Caco-2 (cell line): Measurements from ENCODE around the gene MED10. TPM values are rescaled to one million over a fixed set of nuclear protein-coding genes. Genes with fewer than 3 reads are reported as not detected.

Experiments used
- BruUV-seq: library from RNA; stranded (reverse); fragments of 400-500 nt; replicated peaks from 2 replicates; lab custom pipeline; 2021; lab: Mats Ljungman, UMichigan
- CTCF ChIA-PET: fragments of 300-600 bp; sonication (Branson Sonifier 250); formaldehyde crosslinking; loops from one replicate; lab custom pipeline; 2022; ENCODE audit warnings: antibody characterized with exemption; lab: Charles Lee
- POLR2A ChIA-PET: fragments of 300-600 bp; sonication (Branson Sonifier 250); formaldehyde crosslinking; loops from one replicate; lab custom pipeline; 2022; ENCODE audit warnings: antibody characterized with exemption; lab: Charles Lee
- DNase-seq, 2 experiments: peaks; one replicate each; pipeline versions ENCODE4 v3.0.0 to v3.0.0-alpha.2; 2020 to 2022
- H3K27me3 ChIP-seq: replicated peaks from 2 replicates; pipeline ENCODE4 v1.6.0; 2011; ENCODE audit warnings: low read length; ENCODE audit not compliant: control insufficient read depth, insufficient read depth
- H3K36me3 ChIP-seq: 2 replicates; pipeline ENCODE4 v1.5.1; 2011; ENCODE audit warnings: low read length; ENCODE audit not compliant: control insufficient read depth, insufficient read depth
- H3K4me1 ChIP-seq: fragments of 250-450 bp; sonication (Bioruptor Pico); 2 replicates; pipeline ENCODE4 v1.5.1; 2020; ENCODE audit warnings: mild to moderate bottlenecking
- H3K4me3 ChIP-seq: 2 replicates; pipeline ENCODE4 v1.5.1; 2011; ENCODE audit warnings: low read depth, mild to moderate bottlenecking, control low read depth, low read length
- H3K9me3 ChIP-seq: fragments of 250-450 bp; sonication (Bioruptor Pico); 2 replicates; pipeline ENCODE4 v1.5.1; 2020; ENCODE audit warnings: mild to moderate bottlenecking, moderate library complexity
- H3K27ac Mint-ChIP-seq: one replicate; pipeline ENCODE4 v1.8.0; 2022; ENCODE audit warnings: mixed read lengths; ENCODE audit not compliant: unreplicated experiment
- H3K27me3 Mint-ChIP-seq: one replicate; pipeline ENCODE4 v1.8.0; 2022; ENCODE audit warnings: mixed read lengths; ENCODE audit not compliant: insufficient read depth, unreplicated experiment
- H3K36me3 Mint-ChIP-seq: one replicate; pipeline ENCODE4 v1.8.0; 2022; ENCODE audit warnings: mild to moderate bottlenecking, mixed read lengths; ENCODE audit not compliant: insufficient read depth, unreplicated experiment
- H3K4me1 Mint-ChIP-seq: one replicate; pipeline ENCODE4 v1.8.0; 2022; ENCODE audit warnings: low read depth, mixed read lengths; ENCODE audit not compliant: unreplicated experiment
- H3K4me3 Mint-ChIP-seq: one replicate; pipeline ENCODE4 v1.8.0; 2022; ENCODE audit warnings: mild to moderate bottlenecking, moderate library complexity, mixed read lengths; ENCODE audit not compliant: unreplicated experiment
- H3K9me3 Mint-ChIP-seq: one replicate; pipeline ENCODE4 v1.8.0; 2022; ENCODE audit warnings: mixed read lengths; ENCODE audit not compliant: unreplicated experiment
- CTCF ChIP-seq, 2 experiments: fragments of 200-600 bp in 1 of 2; IDR thresholded peaks; 1 replicate in 1 of 2; 2 replicates in 1 of 2; pipeline versions ENCODE4 v1.5.1 to v1.8.0; 2011 to 2022; ENCODE audit warnings: antibody characterized with exemption in 1 of 2, control low read depth in 1 of 2, inconsistent platforms in 1 of 2, low read depth in 1 of 2, low read length in 1 of 2, mild to moderate bottlenecking in 1 of 2, moderate library complexity in 1 of 2; ENCODE audit not compliant: insufficient read depth in 1 of 2, severe bottlenecking in 1 of 2, unreplicated experiment in 1 of 2
- intact Hi-C: fragments of 100-400 bp; cut with micrococcal nuclease; formaldehyde crosslinking; loops from one replicate; pipeline ENCODE4 v1.10.0; 2022; ENCODE audit not compliant: unreplicated experiment
- total RNA-seq: library from RNA; stranded (reverse); gene quantifications from 2 replicates; pipeline ENCODE4 v1.2.3, GENCODE V29; 2022

MED10 gene
- total RNA-seq, 1 experiment from 2014 or later, result 50.6 TPM

- Histone ChIP-seq H3K36me3 (no peaks in the 10 kb centered on the region), H3K27me3 (0 out of 2 replicates have a peak, but pooled peaks cover 1% of the 10 kb centered on the region), H3K9me3 (no peaks in the 10 kb centered on the region; the same call in 1 of the 2 replicates), H3K4me3 (no peak overlapping the region), H3K4me1 (no peaks in the 10 kb centered on the region)
- no TSS peak for BruUV-seq
- no peaks in the 10 kb centered on the region for H3K9me3 Mint-ChIP-seq
- ChIA-PET CTCF (no interaction called here), POLR2A (no interaction called here)
- no peak for TF ChIP-seq CTCF (IDR thresholded peaks at IDR 0.05; ENCODE audit: insufficient read depth in 1 of 2, low read depth in 1 of 2, low read length in 1 of 2, severe bottlenecking in 1 of 2, unreplicated experiment in 1 of 2)
- H3K27me3 Mint-ChIP-seq, result peaks cover 32% of the 10 kb centered on the region
- H3K4me3 Mint-ChIP-seq, result no peak overlapping the region
- H3K4me1 Mint-ChIP-seq, result no peaks in the 10 kb centered on the region
- no peak for DNase-seq
- no peaks in the 10 kb centered on the region for H3K36me3 Mint-ChIP-seq
- intact Hi-C loops, result no loop called here
- H3K27ac Mint-ChIP-seq, result no peak overlapping the region
These were observed 21.9 kb upstream of the MED10 start for GRCh38 chr5:6399980-6400910.

GRCh38 chr5:6398570-6399230 is 20.4 kb upstream of the MED10 start:
- no peak for TF ChIP-seq CTCF (IDR thresholded peaks at IDR 0.05; ENCODE audit: insufficient read depth in 1 of 2, low read depth in 1 of 2, low read length in 1 of 2, severe bottlenecking in 1 of 2, unreplicated experiment in 1 of 2)
- Mint-ChIP-seq H3K4me1 (no peaks in the 10 kb centered on the region), H3K4me3 (no peak overlapping the region), H3K27me3 (peaks cover 31% of the 10 kb centered on the region), H3K9me3 (no peaks in the 10 kb centered on the region), H3K36me3 (no peaks in the 10 kb centered on the region), H3K27ac (no peak overlapping the region)
- no peaks in the 10 kb centered on the region for H3K36me3 ChIP-seq
- CTCF ChIA-PET, result no interaction called here
- H3K4me3 ChIP-seq, result no peak overlapping the region
- 0 out of 2 replicates have a peak, but pooled peaks cover 1% of the 10 kb centered on the region for H3K27me3 ChIP-seq
- DNase-seq, result no peak
- intact Hi-C loops, result no loop called here
- no peaks in the 10 kb centered on the region; the same call in 1 of the 2 replicates for H3K9me3 ChIP-seq
- H3K4me1 ChIP-seq, result no peaks in the 10 kb centered on the region
- POLR2A ChIA-PET, result no interaction called here
- BruUV-seq, result no TSS peak

- Histone ChIP-seq H3K9me3 (no peaks in the 10 kb centered on the region; the same call in 1 of the 2 replicates), H3K4me1 (no peaks in the 10 kb centered on the region), H3K36me3 (no peaks in the 10 kb centered on the region), H3K4me3 (no peak overlapping the region), H3K27me3 (no peaks in the 10 kb centered on the region)
- peaks cover 30% of the 10 kb centered on the region for H3K27me3 Mint-ChIP-seq
- H3K4me3 Mint-ChIP-seq, result no peak overlapping the region
- H3K36me3 Mint-ChIP-seq, result no peaks in the 10 kb centered on the region
- POLR2A ChIA-PET, result no interaction called here
- no peak for DNase-seq
- no peak for TF ChIP-seq CTCF (IDR thresholded peaks at IDR 0.05; ENCODE audit: insufficient read depth in 1 of 2, low read depth in 1 of 2, low read length in 1 of 2, severe bottlenecking in 1 of 2, unreplicated experiment in 1 of 2)
- no peaks in the 10 kb centered on the region for H3K4me1 Mint-ChIP-seq
- H3K9me3 Mint-ChIP-seq, result no peaks in the 10 kb centered on the region
- no TSS peak for BruUV-seq
- no peak overlapping the region for H3K27ac Mint-ChIP-seq
- intact Hi-C loops, result no loop called here
- CTCF ChIA-PET, result no interaction called here
These were observed 19.4 kb upstream of the MED10 start for GRCh38 chr5:6397536-6398269.
